ENCODE measurements around the gene POU2F2. TPM values are rescaled to one million over a fixed set of nuclear protein-coding genes. Genes with fewer than 3 reads are reported as not detected.

POU2F2 gene
- total RNA-seq, 1 experiment from 2014 or later, result 0.89 TPM

DNA sequence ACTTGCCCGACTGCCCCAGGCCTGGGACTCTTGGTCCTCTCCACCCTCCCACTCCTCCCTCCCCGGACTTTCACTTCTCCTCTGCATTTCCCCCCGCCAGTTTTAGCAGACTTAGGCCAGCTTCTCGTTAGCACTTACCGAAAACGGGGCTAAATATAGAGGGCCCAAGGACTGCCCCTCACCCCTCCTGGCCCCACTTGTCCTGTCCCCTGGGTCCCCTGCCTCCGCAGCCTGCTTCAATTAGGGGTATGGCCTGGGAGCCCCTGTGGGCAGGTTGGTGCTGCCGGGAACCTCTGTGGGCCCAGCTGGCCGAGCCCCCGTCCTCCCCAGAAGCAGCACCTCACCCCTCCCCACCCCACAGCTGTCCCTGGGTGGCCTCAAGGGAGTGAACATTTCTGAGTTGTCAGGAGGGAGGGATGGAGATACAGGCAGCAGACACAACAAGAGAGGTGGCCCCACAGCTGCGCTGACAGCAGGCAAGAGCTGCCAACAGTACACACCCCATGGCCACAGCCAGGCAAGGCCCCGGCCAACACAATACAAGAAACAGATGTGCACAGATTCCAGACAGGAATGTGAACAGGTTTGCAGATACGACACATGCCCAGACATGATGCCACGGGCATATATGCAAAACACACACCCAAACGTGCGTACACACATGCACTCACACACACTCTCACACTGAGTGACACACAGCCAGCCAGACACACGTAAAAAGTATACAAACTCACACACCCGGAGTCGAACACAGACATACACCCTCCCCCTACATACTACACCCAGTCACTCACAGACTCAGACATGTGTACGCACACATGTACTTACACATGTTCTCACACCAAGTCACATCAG lies 2.6 kb downstream of the POU2F2 start:
- no peaks in the 10 kb centered on the region for H3K9me3 ChIP-seq (ENCODE audit: control insufficient read depth in 1 of 2, insufficient read depth in 1 of 2, low read depth in 1 of 2, low read length in 2 of 2)
- no TSS peak for BruUV-seq (replicated peaks)
- no peaks in the 10 kb centered on the region for H3K9me2 ChIP-seq (ENCODE audit: insufficient read depth)
- no peak overlapping the region for H2AFZ ChIP-seq (ENCODE audit: low read depth, low read length, poor library complexity, severe bottlenecking)
- no peak for ATAC-seq
- DNase-seq (ENCODE audit: low read depth, low spot score), result no peak
- CTCF ChIA-PET, result no interaction called here
- H3K27ac ChIP-seq (ENCODE audit: low read depth, low read length), result no peak overlapping the region
- no peaks in the 10 kb centered on the region for H3K36me3 ChIP-seq (ENCODE audit: control insufficient read depth in 1 of 2, insufficient read depth in 2 of 2, low read length in 2 of 2)
- no peak for TF ChIP-seq RAD21 (IDR thresholded peaks at IDR 0.05; ENCODE audit: low read depth)
- no peaks in the 10 kb centered on the region for H3K27me3 ChIP-seq (ENCODE audit: insufficient read depth, low read length)
- no peak overlapping the region for H3K4me3 ChIP-seq (replicated peaks in 1 of 2; ENCODE audit: low read depth in 1 of 2, low read length in 2 of 2)
- POLR2A ChIA-PET, result no interaction called here
- no peak overlapping the region for H3K4me2 ChIP-seq (ENCODE audit: low read length)
- intact Hi-C loops (cut with micrococcal nuclease), result no loop called here
- no peaks in the 10 kb centered on the region for H3K79me2 ChIP-seq (ENCODE audit: insufficient read depth, low read length)
- RAD21 ChIA-PET (ENCODE audit: low non-redundant PET in 1 of 2, low total read pairs in 2 of 2, uncharacterized antibody in 2 of 2, unreplicated experiment in 2 of 2), result no interaction called here
- no peak overlapping the region for H3K9ac ChIP-seq (ENCODE audit: low read length)
- peaks cover 2 to 9% of the 10 kb centered on the region in 2 experiments; a peak in 2 of 4 replicates for H3K4me1 ChIP-seq (ENCODE audit: control insufficient read depth in 1 of 2, insufficient read depth in 2 of 2, low read length in 2 of 2)
- no peaks in the 10 kb centered on the region for H4K20me1 ChIP-seq (ENCODE audit: insufficient read depth)

DNA sequence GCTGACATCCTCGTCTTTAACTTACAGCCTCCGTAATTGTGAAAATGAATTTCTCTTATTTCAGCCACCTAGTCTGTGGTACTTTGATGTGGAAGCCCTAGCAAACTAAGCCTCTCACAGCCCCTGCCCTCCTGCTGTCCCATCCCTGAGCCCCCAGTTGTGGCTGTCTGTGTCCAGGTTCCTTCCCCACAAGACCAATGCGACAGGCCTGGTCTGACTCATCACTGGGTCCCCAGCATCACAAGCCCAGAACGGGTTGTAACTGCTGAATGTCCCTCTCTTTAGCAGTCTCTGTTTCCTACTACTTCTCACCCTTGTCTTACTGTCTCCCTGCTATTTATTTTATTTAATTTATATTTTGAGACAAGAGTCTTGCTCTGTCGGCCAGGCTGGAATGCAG lies 5.7 kb downstream of the POU2F2 start:
- RAD21 ChIA-PET (ENCODE audit: low non-redundant PET in 1 of 2, low total read pairs in 2 of 2, uncharacterized antibody in 2 of 2, unreplicated experiment in 2 of 2), result no interaction called here
- H2AFZ ChIP-seq (ENCODE audit: low read depth, low read length, poor library complexity, severe bottlenecking), result no peak overlapping the region
- CTCF ChIA-PET, result no interaction called here
- no peak overlapping the region for H3K4me2 ChIP-seq (ENCODE audit: low read length)
- ATAC-seq (no peak), DNase-seq (ENCODE audit: low read depth, low spot score) (no peak)
- H3K36me3 ChIP-seq (ENCODE audit: control insufficient read depth in 1 of 2, insufficient read depth in 2 of 2, low read length in 2 of 2), result no peaks in the 10 kb centered on the region
- no peaks in the 10 kb centered on the region for H4K20me1 ChIP-seq (ENCODE audit: insufficient read depth)
- H3K4me3 ChIP-seq (replicated peaks in 1 of 2; ENCODE audit: low read depth in 1 of 2, low read length in 2 of 2), result no peak overlapping the region
- no peaks in the 10 kb centered on the region for H3K27me3 ChIP-seq (ENCODE audit: insufficient read depth, low read length)
- no peaks in the 10 kb centered on the region for H3K79me2 ChIP-seq (ENCODE audit: insufficient read depth, low read length)
- H3K4me1 ChIP-seq (ENCODE audit: control insufficient read depth in 1 of 2, insufficient read depth in 2 of 2, low read length in 2 of 2), result peaks cover 0 to 5% of the 10 kb centered on the region in 2 experiments; a peak in 2 of 4 replicates
- POLR2A ChIA-PET, result no interaction called here
- intact Hi-C loops (cut with micrococcal nuclease), result no loop called here
- H3K9ac ChIP-seq (ENCODE audit: low read length), result no peak overlapping the region
- H3K27ac ChIP-seq (ENCODE audit: low read depth, low read length), result no peak overlapping the region
- BruUV-seq (replicated peaks), result no TSS peak
- no peak for TF ChIP-seq JUND (IDR thresholded peaks at IDR 0.05)
- no peak for TF ChIP-seq CBX3 (IDR thresholded peaks at IDR 0.05; ENCODE audit: low read depth)
- H3K9me3 ChIP-seq (ENCODE audit: control insufficient read depth in 1 of 2, insufficient read depth in 1 of 2, low read depth in 1 of 2, low read length in 2 of 2), result no peaks in the 10 kb centered on the region
- H3K9me2 ChIP-seq (ENCODE audit: insufficient read depth), result no peaks in the 10 kb centered on the region
